PC-3 (cell line): ENCODE data around the gene SLC24A3. TPM values are rescaled to one million over a fixed set of nuclear protein-coding genes. Genes with fewer than 3 reads are reported as not detected.

Source experiments
- ATAC-seq: fragments of 200-7000 bp; cut with Tn5 transposase; 2 replicates; pipeline ENCODE4 v1.9.1; 2020; ENCODE audit warnings: mild to moderate bottlenecking, moderate library complexity
- BruUV-seq: library from RNA; stranded (reverse); fragments of 400-500 nt; replicated peaks from 2 replicates; lab custom pipeline; 2021; lab: Mats Ljungman, UMichigan
- CTCF ChIA-PET: fragments of 300-600 bp; sonication (Branson Sonifier 250); formaldehyde crosslinking; loops from one replicate; lab custom pipeline; 2022; ENCODE audit warnings: antibody characterized with exemption; lab: Charles Lee
- POLR2A ChIA-PET: fragments of 300-600 bp; sonication (Branson Sonifier 250); formaldehyde crosslinking; loops from one replicate; lab custom pipeline; 2022; ENCODE audit warnings: antibody characterized with exemption; ENCODE audit not compliant: unreplicated experiment; lab: Charles Lee
- DNase-seq: peaks from one replicate; pipeline ENCODE4 v3.0.0-alpha.2; 2015
- H2AFZ ChIP-seq: fragments of 300-600 bp; sonication (generic); 2 replicates; pipeline ENCODE4 v1.6.0; 2016; ENCODE audit warnings: antibody characterized with exemption, low read length
- H3F3A ChIP-seq: fragments of 300-600 bp; sonication (generic); one replicate; pipeline ENCODE4 v1.6.0; 2017; ENCODE audit warnings: antibody characterized with exemption, low read length, control low read depth, mild to moderate bottlenecking; ENCODE audit not compliant: unreplicated experiment
- H3K27ac ChIP-seq: fragments of 300-600 bp; sonication (generic); 2 replicates; pipeline ENCODE4 v1.5.1; 2016; ENCODE audit warnings: mild to moderate bottlenecking, low read length
- H3K27me3 ChIP-seq: fragments of 300-600 bp; sonication (generic); 2 replicates; pipeline ENCODE4 v1.6.1; 2016; ENCODE audit warnings: low read length, mixed read lengths
- H3K36me3 ChIP-seq: fragments of 300-600 bp; sonication (generic); 2 replicates; pipeline ENCODE4 v1.6.1; 2016; ENCODE audit warnings: low read depth, mixed run types, low read length, mixed read lengths
- H3K4me1 ChIP-seq: fragments of 300-600 bp; sonication (generic); 2 replicates; pipeline ENCODE4 v1.5.1; 2016; ENCODE audit warnings: low read length; ENCODE audit not compliant: insufficient read depth
- H3K4me2 ChIP-seq: fragments of 300-600 bp; sonication (generic); 2 replicates; pipeline ENCODE4 v1.6.0; 2016; ENCODE audit warnings: low read length
- H3K4me3 ChIP-seq: fragments of 300-600 bp; sonication (generic); 2 replicates; pipeline ENCODE4 v1.5.1; 2016; ENCODE audit warnings: mild to moderate bottlenecking, low read length, mixed read lengths
- H3K79me2 ChIP-seq: fragments of 300-600 bp; sonication (generic); 2 replicates; pipeline ENCODE4 v1.6.1; 2017; ENCODE audit warnings: low read length, mixed read lengths
- H3K9ac ChIP-seq: fragments of 300-600 bp; sonication (generic); 2 replicates; pipeline ENCODE4 v1.6.0; 2016; ENCODE audit warnings: mild to moderate bottlenecking, low read length
- H3K9me2 ChIP-seq: fragments of 300-600 bp; sonication (generic); replicated peaks from 2 replicates; pipeline ENCODE4 v1.6.1; 2016; ENCODE audit warnings: mixed run types, low read length, mixed read lengths
- H3K9me3 ChIP-seq: fragments of 300-600 bp; sonication (generic); 2 replicates; pipeline ENCODE4 v1.6.1; 2016; ENCODE audit warnings: low read length, mixed read lengths
- H4K20me1 ChIP-seq: fragments of 300-600 bp; sonication (generic); 2 replicates; pipeline ENCODE4 v1.6.1; 2016; ENCODE audit warnings: low read length, mixed read lengths
- EZH2 ChIP-seq: fragments of 300-600 bp; sonication (generic); IDR thresholded peaks from one replicate; pipeline ENCODE4 v1.6.1; 2017; ENCODE audit warnings: antibody characterized with exemption, mild to moderate bottlenecking, low read length; ENCODE audit not compliant: unreplicated experiment
- EZH2phosphoT487 ChIP-seq: fragments of 300-600 bp; sonication (generic); IDR thresholded peaks from 2 replicates; pipeline ENCODE4 v1.6.1; 2018; ENCODE audit warnings: mild to moderate bottlenecking, antibody characterized with exemption, low read length, borderline replicate concordance
- intact Hi-C: fragments of 100-400 bp; cut with micrococcal nuclease; formaldehyde crosslinking; loops from 2 replicates; pipeline ENCODE4 v1.9.0; 2023
- total RNA-seq: library from RNA; depleted of rRNA; stranded (reverse); fragments of >200 nt; gene quantifications from 2 replicates; pipeline ENCODE4 v1.2.3, GENCODE V29; 2014
- TF ChIP-seq, protein P1 (sequence below): fragments of 300-600 bp; sonication (generic); conservative IDR thresholded peaks from 2 replicates; pipeline ENCODE4 v1.5.1; 2017; ENCODE audit warnings: antibody characterized with exemption, low read depth, mild to moderate bottlenecking, low read length

SLC24A3 gene
- total RNA-seq, 1 experiment from 2014 or later, result 0.11 TPM

DNA sequence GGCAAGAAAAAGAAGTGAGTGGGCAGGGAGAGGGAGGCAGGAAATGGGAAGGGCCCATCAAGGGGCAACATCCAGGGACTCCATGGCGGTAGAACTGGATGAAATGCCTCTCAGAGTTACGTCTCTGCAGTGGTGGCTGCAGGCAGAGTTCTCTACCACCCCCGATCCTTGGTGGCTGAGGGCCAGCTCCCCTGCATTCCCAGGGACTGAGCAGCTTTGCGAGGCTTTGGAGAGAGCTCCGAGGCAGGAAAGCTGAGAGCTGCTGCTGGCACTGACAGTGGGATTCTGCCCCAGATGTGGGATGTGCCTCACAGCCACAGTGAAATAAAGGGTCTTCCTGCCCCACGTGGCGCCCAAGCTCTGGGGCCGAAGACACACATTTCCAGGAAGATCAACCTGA is 236.6 kb downstream of the SLC24A3 start:
- Histone ChIP-seq H4K20me1 (no peaks in the 10 kb centered on the region), H3K4me3 (no peak overlapping the region), H3F3A (no peaks in the 10 kb centered on the region), H3K36me3 (no peaks in the 10 kb centered on the region), H3K9ac (no peak overlapping the region), H3K79me2 (no peaks in the 10 kb centered on the region), H3K27ac (no peak overlapping the region), H3K4me1 (no peaks in the 10 kb centered on the region), H3K9me2 (no peaks in the 10 kb centered on the region), H3K27me3 (peaks cover 54% of the 10 kb centered on the region), H2AFZ (no peak overlapping the region), H3K9me3 (no peaks in the 10 kb centered on the region), H3K4me2 (no peak overlapping the region)
- ATAC-seq (no peak), DNase-seq (no peak)
- intact Hi-C loops, result no loop called here
- TF ChIP-seq EZH2phosphoT487 (no peak), EZH2 (no peak)
- TF ChIP-seq, protein P1, sequence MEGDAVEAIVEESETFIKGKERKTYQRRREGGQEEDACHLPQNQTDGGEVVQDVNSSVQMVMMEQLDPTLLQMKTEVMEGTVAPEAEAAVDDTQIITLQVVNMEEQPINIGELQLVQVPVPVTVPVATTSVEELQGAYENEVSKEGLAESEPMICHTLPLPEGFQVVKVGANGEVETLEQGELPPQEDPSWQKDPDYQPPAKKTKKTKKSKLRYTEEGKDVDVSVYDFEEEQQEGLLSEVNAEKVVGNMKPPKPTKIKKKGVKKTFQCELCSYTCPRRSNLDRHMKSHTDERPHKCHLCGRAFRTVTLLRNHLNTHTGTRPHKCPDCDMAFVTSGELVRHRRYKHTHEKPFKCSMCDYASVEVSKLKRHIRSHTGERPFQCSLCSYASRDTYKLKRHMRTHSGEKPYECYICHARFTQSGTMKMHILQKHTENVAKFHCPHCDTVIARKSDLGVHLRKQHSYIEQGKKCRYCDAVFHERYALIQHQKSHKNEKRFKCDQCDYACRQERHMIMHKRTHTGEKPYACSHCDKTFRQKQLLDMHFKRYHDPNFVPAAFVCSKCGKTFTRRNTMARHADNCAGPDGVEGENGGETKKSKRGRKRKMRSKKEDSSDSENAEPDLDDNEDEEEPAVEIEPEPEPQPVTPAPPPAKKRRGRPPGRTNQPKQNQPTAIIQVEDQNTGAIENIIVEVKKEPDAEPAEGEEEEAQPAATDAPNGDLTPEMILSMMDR, result no peak
- BruUV-seq, result no TSS peak
- CTCF ChIA-PET, result no interaction called here
- POLR2A ChIA-PET, result no interaction called here

DNA sequence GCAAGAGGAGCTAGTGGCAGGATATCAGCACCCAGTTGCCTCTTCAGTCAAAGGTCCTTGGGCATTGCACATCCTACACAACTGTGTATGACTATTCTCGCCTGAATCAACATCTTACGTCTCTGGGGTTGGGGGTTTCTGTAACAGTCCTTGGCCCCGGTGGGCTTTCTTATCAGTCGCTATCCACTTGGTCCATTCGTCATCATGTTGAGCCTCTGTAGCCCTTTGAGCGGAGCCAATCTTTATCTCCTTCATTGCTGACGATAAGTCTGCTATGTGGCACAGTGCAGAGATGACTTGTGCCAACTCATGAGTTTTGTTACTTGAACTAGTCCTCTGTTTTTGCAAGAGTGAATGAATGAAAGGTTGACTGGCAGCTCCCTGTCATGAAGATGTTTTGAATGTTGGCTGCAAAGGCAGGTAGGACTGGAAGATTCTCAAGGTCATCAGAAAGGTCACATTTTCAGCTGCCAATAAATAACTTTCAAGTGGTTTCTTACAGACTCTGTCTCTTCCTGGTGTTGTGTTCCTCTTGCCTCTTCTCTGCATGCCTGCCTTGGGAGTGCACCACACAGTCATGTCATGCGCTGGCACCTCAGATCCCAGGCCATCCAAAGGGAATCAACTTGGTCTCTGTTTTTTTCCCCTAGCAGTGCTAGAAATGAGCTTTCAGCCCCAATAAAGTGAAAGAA is 238.9 kb downstream of the SLC24A3 start:
- no TSS peak for BruUV-seq
- Histone ChIP-seq H3K4me2 (no peak overlapping the region), H3K79me2 (no peaks in the 10 kb centered on the region), H4K20me1 (no peaks in the 10 kb centered on the region), H3F3A (no peaks in the 10 kb centered on the region), H3K36me3 (no peaks in the 10 kb centered on the region), H3K9me2 (no peaks in the 10 kb centered on the region), H2AFZ (no peak overlapping the region), H3K9me3 (no peaks in the 10 kb centered on the region), H3K9ac (no peak overlapping the region), H3K4me3 (no peak overlapping the region), H3K4me1 (no peaks in the 10 kb centered on the region), H3K27ac (no peak overlapping the region), H3K27me3 (peaks cover 69% of the 10 kb centered on the region)
- intact Hi-C loops, result no loop called here
- no peak for DNase-seq
- TF ChIP-seq, protein P1, result no peak
- TF ChIP-seq EZH2phosphoT487 (no peak), EZH2 (no peak)
- ATAC-seq, result no peak
- ChIA-PET CTCF (no interaction called here), POLR2A (no interaction called here)

DNA sequence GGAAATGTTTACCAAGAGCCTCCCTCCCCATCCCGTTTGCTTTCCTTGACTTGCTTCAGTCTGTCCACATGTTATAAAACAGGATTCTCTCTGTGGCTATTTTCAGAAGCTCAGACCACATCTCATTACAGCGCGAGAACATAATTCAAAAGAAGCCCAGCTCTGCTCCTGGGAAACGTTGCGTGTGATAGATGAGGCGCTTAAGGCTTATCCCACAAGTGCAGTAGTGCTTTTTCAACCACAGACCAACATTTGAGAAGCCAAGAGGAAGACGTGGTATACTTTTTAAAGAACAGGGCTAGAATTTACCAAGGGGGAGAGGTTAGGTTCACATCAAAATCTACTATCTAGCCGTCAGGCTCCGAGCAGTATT is 239.5 kb downstream of the SLC24A3 start:
- Histone ChIP-seq H3F3A (no peaks in the 10 kb centered on the region), H3K4me3 (no peak overlapping the region), H3K27me3 (peaks cover 73% of the 10 kb centered on the region), H3K36me3 (no peaks in the 10 kb centered on the region), H2AFZ (no peak overlapping the region), H3K4me2 (no peak overlapping the region), H3K4me1 (no peaks in the 10 kb centered on the region), H3K79me2 (no peaks in the 10 kb centered on the region), H3K9me3 (no peaks in the 10 kb centered on the region), H4K20me1 (no peaks in the 10 kb centered on the region), H3K27ac (no peak overlapping the region), H3K9ac (no peak overlapping the region), H3K9me2 (no peaks in the 10 kb centered on the region)
- POLR2A ChIA-PET, result no interaction called here
- CTCF ChIA-PET, result no interaction called here
- DNase-seq (no peak), ATAC-seq (no peak)
- TF ChIP-seq EZH2, result no peak
- intact Hi-C loops, result no loop called here
- BruUV-seq, result no TSS peak
